ENCODE results near the gene GPR62.
"Not testable (repeated sequence)": the region's sequence is repeated elsewhere in the genome, so short reads cannot be mapped to it uniquely, and the experiment has no call there.

Gene GPR62

DNA sequence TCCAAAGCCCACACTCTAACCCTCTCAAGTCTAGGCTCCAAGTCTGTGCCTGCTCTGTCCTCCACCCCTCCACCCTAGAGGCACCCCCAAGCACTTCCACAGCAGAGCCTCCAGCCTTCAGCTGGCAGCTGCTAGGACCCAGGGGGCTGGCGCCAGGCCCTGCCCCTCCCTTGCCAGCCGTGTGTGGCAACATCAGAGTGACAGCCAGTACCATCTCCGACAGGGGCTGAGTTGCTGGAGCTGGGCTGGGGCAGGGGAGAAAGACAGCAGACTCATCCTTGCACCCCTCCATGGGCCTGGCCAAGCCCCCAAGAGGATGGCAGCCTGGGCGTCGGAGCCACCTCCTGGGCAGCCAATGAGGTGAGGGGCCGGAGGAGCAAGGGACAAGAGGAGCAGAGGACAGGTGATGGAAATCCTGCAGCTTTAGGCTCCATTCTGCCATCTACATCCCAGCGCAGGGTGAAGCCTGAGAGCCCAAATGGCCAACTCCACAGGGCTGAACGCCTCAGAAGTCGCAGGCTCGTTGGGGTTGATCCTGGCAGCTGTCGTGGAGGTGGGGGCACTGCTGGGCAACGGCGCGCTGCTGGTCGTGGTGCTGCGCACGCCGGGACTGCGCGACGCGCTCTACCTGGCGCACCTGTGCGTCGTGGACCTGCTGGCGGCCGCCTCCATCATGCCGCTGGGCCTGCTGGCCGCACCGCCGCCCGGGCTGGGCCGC, at the start of gene GPR62:
GPR62 (plus strand) TSS at position 207 of the 718 bp plus-strand sequence; CDS start at position 479, 272 bp downstream.
- no peak for DNase-seq (ENCODE audit: low read depth)

DNA sequence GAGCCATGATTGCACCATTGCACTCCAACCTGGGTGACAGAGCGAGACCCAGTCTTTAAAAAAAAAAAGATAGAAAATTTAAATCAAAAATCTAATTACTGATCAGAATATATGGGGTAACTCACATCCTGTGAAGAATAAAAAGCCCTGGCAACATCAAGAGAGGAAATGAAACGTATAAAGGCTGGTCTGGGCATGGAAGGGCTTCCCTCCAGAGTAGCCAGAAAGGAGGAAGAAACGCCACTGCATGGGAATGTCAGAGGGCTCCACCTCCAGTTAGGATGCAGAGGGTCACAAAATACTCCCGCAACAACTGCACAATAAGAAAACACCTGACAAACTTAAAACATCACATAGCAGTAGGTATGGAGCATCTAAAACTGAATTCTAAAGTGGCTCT, 47.2 kb upstream of the GPR62 start:
- DNase-seq (ENCODE audit: low read depth): no peak

- no peak for DNase-seq (ENCODE audit: low read depth)
Measured at GRCh38 chr3:51916418-51916817, 38.8 kb upstream of the GPR62 start.

- no peak for DNase-seq (ENCODE audit: low read depth)
Measured at GRCh38 chr3:51921081-51921578, 34.1 kb upstream of the GPR62 start.

GRCh38 chr3:51927061-51927977, 27.9 kb upstream of the GPR62 start:
- no peak for DNase-seq (ENCODE audit: low read depth)

- DNase-seq (ENCODE audit: low read depth): no peak
Measured at GRCh38 chr3:51928438-51928837, 26.7 kb upstream of the GPR62 start.

GRCh38 chr3:51928981-51929380, 26.2 kb upstream of the GPR62 start:
- not testable (repeated sequence) for DNase-seq (ENCODE audit: low read depth)

- DNase-seq (ENCODE audit: low read depth): no peak
Measured at GRCh38 chr3:51929420-51930003, 25.7 kb upstream of the GPR62 start.

GRCh38 chr3:51930439-51930838, 24.7 kb upstream of the GPR62 start:
- no peak for DNase-seq (ENCODE audit: low read depth)

DNA sequence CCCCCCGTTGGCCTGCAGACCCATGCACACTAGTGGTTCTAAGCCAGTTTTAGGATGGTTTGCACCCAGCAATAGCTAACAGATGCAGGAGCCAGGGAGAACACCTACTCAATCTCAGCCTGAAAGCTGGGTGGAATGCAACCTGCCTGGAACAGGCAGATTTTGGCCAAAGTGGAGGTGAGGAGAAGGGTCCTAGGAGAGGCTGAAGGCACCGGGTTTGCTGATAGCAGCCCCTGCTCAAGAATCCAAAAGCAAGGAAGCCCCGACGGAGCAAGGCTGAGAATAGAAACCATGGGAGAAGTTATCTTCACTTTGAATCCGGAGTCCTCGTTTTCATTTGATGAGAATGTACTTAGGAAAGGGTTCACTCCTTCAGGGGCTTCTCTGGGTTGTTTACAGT, 23.4 kb upstream of the GPR62 start:
- no peak for DNase-seq (ENCODE audit: low read depth)

GRCh38 chr3:51932471-51933370, 22.5 kb upstream of the GPR62 start:
- no peak for DNase-seq (ENCODE audit: low read depth)

- DNase-seq (ENCODE audit: low read depth): no peak
Measured at GRCh38 chr3:51933471-51934138, 21.6 kb upstream of the GPR62 start.

GRCh38 chr3:51934139-51934850, 20.9 kb upstream of the GPR62 start:
- DNase-seq (ENCODE audit: low read depth): no peak

- DNase-seq (ENCODE audit: low read depth): no peak
Measured at GRCh38 chr3:51934991-51935885, 19.9 kb upstream of the GPR62 start.

DNA sequence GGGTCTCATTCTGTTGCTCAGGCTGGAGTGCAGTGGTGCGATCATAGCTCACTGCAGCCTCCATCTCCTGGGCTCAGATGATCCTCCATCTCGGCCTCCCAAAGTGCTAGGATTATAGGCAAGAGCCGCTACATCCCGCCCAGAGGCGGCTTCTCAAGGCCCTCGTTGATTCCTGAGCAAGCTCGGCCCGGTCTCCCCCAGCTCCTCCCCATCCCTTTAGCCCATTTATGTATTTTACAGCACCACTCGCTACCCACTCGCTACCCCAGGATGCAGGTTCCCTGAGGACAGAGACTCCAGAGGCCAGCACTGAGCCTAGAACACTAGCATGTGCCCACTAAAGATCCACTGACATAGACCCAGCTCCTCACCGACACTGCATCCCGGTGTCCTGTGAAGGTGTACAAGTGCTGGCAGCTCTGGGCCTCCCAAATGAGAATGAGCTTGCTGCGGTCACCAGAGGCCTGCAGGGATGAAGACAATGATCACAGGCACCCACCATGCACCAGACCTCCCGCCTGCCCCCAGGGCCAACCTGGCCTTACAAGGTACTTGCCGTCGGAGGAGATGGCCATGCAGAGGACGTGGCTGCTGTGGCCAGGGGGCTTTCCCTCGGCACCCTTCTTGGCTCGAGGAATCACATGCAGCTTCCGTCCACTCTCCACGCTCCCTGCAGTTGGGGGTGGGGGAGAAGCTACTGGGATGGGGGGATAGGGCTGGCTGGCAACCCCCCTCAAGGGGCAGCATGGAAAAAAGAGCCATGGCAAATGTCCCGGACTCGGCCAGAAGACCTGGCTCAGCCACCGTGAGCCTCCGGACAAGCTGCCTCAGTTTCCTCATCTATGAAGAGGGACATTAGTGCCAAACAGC, 19.1 kb upstream of the GPR62 start:
- DNase-seq (ENCODE audit: low read depth): no peak

- DNase-seq (ENCODE audit: low read depth): no peak
Measured at GRCh38 chr3:51937014-51937413, 18.2 kb upstream of the GPR62 start.

DNA sequence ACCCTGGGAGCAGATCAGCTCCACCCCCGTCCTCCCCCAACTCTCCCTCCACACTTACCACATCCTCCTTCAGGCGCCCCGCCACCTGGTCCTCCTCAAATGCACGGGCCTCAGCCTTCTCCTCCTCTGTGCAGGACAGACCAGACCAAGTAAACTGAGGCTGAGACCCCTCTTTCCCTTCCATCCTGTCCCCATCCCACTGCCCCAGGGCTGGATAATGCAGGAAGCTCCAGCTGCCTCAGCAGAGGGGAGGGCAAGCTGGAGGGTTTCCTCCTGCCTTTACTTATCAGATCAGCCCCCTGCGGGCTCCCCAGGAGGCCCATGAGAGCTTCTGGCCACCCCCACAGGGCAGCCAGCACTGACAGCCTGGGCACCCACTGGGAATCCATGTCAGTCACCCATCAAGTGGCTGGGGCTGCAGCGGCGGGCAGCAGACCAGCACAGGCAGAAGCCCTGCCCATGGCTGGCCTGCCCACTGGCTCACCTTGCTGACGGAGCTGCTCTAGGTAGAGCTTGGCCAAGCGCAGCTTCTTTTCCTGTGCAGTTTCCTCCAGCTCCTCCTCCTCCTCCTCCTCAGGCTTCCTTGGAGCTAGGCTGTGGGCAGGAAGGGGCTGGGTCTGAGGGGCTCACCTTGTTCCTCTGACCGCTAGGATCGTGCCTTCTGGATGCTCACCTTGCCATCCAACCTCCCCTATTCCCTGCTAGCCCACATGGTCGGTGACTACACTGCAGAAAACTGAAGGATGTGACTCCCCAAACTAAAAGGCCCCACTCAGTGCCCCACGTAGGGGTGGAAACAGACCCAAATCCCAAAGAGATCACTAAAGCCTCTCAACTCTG, 17.4 kb upstream of the GPR62 start:
- DNase-seq (ENCODE audit: low read depth): no peak

All from HS-27A (cell line).